Immature natural killer cell (primary cell): Measurements from ENCODE around the gene ATP6AP2. TPM values are rescaled to one million over a fixed set of nuclear protein-coding genes. Genes with fewer than 3 reads are reported as not detected.

ENCODE experiments used
- DNase-seq, 3 donors: peaks; one replicate each; pipeline ENCODE4 v3.0.0; 2022; ENCODE audit warnings: mixed read lengths in 1 of 3
- H3K27ac Mint-ChIP-seq, 6 donors: one replicate each; pipeline ENCODE4 v1.8.0; 2020; ENCODE audit warnings: mixed read lengths in 6 of 6, mild to moderate bottlenecking in 5 of 6, inconsistent platforms in 4 of 6, moderate library complexity in 3 of 6
- H3K27me3 Mint-ChIP-seq, 3 donors: one replicate each; pipeline ENCODE4 v1.8.0; 2020 to 2021; ENCODE audit warnings: low read depth in 3 of 3, mild to moderate bottlenecking in 3 of 3, mixed read lengths in 3 of 3, moderate library complexity in 3 of 3, inconsistent platforms in 1 of 3
- H3K36me3 Mint-ChIP-seq, 3 donors: one replicate each; pipeline ENCODE4 v1.8.0; 2020; ENCODE audit warnings: mixed read lengths in 3 of 3, inconsistent platforms in 2 of 3, mild to moderate bottlenecking in 2 of 3
- H3K4me1 Mint-ChIP-seq, 2 donors: one replicate each; pipeline ENCODE4 v1.8.0; 2020; ENCODE audit warnings: inconsistent platforms in 2 of 2, mild to moderate bottlenecking in 2 of 2, mixed read lengths in 2 of 2, moderate library complexity in 1 of 2
- H3K4me3 Mint-ChIP-seq, 5 donors: one replicate each; pipeline ENCODE4 v1.8.0; 2020; ENCODE audit warnings: mild to moderate bottlenecking in 5 of 5, mixed read lengths in 5 of 5, inconsistent platforms in 3 of 5, moderate library complexity in 3 of 5
- H3K9me3 Mint-ChIP-seq, 6 donors: one replicate each; pipeline ENCODE4 v1.8.0; 2020; ENCODE audit warnings: mild to moderate bottlenecking in 6 of 6, mixed read lengths in 6 of 6, inconsistent platforms in 4 of 6, moderate library complexity in 3 of 6
- polyA plus RNA-seq, 3 donors: library from polyadenylated mRNA; unstranded; fragments of 300-500 nt; fragmentation: Illumina TruSeq; gene quantifications; one replicate each; pipeline ENCODE4 v1.2.3, GENCODE V29; 2021

ATP6AP2 gene
- polyA plus RNA-seq, 3 donors from 2014 or later, result 212 to 252 (median 220) TPM

DNA sequence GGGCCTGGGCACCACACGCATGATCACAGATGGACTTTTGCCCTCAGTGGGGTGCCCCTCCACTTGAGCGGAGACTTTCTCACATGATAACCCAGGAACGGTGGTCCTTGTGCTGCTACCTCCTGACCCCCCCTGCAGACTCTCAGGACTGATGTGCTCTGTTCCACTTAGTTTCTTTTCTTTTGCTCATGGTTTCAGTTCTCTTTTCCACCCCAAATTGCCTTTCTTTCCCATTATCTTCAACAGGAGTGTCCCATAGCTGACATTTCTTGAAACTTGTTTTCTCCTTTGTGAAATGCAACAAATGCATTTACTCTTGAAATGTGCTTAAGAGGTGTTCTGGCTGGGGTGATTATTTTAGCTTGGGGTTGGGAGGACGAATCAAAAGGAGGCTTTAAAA lies 51.4 kb downstream of the ATP6AP2 start:
- H3K9me3 Mint-ChIP-seq, result no peaks in the 10 kb centered on the region
- H3K4me3 Mint-ChIP-seq, result no peak overlapping the region
- H3K4me1 Mint-ChIP-seq, result peaks cover 10 to 37% of the 10 kb centered on the region in 2 donors
- DNase-seq, result no peak
- peak overlapping the region in 1 of 6 donors; percentile 37 for H3K27ac Mint-ChIP-seq
- peaks cover 0 to 2% (median 0%) of the 10 kb centered on the region in 3 donors for H3K27me3 Mint-ChIP-seq
- peaks cover 4 to 77% (median 58%) of the 10 kb centered on the region in 3 donors for H3K36me3 Mint-ChIP-seq

DNA sequence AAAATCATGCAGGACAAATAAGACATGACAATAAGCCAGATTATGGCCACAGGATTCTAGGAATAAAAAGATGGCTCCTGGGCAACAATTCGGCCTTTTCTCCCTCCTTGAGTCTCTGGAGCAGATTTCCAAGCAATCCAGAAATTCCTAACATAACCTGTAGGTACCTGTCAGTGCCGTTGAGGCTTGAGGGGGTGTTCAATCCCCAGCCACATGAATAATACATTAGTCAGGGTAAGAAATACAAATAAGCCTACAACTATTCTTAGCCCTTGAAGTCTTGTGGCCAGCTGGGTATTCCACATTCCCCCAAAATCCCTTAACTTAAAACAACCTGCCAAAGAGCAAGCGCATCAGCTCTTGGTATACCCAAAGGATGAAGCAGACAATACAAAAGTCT lies 56.9 kb downstream of the ATP6AP2 start:
- DNase-seq, result no peak
- Mint-ChIP-seq H3K4me3 (no peak overlapping the region), H3K36me3 (peaks cover 0 to 78% (median 50%) of the 10 kb centered on the region in 3 donors), H3K27ac (no peak overlapping the region), H3K9me3 (no peaks in the 10 kb centered on the region), H3K4me1 (peaks cover 31 to 71% of the 10 kb centered on the region in 2 donors), H3K27me3 (peaks cover 0 to 4% (median 0%) of the 10 kb centered on the region in 3 donors)

DNA sequence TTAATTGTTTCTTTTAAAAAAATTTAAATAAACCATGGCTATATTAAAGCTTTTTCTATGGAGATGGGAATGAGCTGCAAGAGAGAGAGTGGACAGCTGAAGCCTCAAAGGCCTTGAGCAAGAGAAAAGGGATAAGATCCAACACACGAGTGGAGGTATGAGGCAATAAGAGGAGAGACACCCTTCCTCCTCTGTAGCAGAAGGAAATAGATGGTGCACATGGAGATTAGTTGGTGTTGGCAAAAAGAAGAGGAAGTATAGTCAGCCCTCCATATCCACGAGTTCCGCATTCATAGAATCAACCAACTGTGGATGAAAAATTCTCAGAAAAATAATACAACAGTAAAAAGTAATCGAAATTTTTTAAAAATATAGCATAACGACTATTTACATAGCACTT lies 63.4 kb downstream of the ATP6AP2 start:
- no peaks in the 10 kb centered on the region for H3K9me3 Mint-ChIP-seq
- peak overlapping the region; percentile 59 to 95 (median 92) for H3K4me3 Mint-ChIP-seq
- H3K27ac Mint-ChIP-seq, result peak overlapping the region; percentile 97 to 99 (median 99)
- H3K27me3 Mint-ChIP-seq, result peaks cover 14 to 23% (median 20%) of the 10 kb centered on the region in 3 donors
- peaks cover 0 to 22% (median 7%) of the 10 kb centered on the region in 3 donors for H3K36me3 Mint-ChIP-seq
- peaks cover 52 to 68% of the 10 kb centered on the region in 2 donors for H3K4me1 Mint-ChIP-seq
- DNase-seq, result no peak

DNA sequence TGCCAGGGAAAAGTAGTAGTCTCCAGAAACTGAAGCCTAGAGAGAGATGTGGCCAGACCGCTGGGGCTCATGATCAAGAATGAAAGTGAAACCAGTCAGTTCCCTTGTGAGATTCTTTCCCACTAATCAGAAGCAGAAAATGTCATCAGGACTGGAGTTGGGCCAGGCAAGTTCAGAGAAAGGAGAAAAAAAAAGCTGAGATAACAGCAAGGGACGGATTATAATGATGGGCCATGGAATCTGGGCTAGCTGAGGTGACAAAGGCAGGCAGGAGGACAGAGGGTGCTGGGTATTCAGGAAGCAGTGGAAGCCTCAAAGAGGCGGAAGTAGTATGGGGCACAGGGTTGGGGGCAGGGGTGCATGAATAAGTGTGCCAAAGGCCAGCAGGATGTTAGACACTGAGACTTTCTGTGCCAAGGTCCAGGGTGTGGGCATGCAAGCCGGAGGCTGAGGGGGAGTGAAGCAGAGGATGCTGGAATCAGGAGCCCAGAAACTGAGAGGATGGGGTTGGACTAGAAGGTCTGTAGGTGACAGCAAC lies 64.1 kb downstream of the ATP6AP2 start:
- Mint-ChIP-seq H3K9me3 (no peaks in the 10 kb centered on the region), H3K4me1 (peaks cover 47 to 61% of the 10 kb centered on the region in 2 donors), H3K36me3 (peaks cover 0 to 16% (median 7%) of the 10 kb centered on the region in 3 donors), H3K27ac (peak overlapping the region; percentile 97 to 99 (median 99)), H3K4me3 (peak overlapping the region; percentile 88 to 95 (median 94)), H3K27me3 (peaks cover 14 to 23% (median 18%) of the 10 kb centered on the region in 3 donors)
- DNase-seq, result peak; percentile 72 to 75 (median 75)

DNA sequence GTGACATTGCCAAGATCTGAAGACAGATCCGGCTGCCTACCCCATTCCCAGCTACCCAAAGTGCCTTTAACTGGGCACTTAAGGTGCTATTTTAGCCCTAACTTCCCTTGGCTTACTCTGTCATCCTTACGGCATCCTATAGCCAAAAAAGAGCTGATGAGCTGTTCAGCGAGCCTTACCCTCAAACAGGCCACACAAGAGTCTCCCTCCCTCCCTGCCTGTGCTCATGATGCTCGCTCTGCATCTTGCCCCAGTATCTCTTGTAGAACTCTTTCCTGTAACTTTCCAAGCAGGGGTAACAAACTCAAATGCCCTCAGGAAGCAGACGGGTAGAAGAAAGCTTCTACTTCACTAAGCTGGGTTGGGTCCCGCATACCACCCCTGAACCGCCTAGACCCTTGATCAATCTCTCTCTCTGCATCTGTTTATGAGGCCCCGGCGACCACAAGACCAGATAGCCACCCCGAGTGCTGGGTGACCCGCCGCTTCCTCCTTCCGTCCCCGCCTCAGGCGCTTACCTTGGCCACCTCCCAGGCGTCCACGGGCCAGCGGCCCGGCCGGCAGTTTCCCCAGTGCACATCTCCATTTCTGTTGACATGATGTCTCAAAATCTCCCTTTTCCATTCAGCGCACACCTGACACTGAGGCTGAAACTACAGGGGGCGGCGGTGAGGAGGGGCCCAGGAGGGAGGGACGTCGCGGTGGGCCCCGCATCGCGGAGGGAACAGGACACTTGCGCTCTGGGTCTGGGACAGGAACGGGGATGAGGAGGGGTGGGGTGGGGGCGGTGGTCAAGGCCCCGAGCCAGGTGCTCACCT lies 65.9 kb downstream of the ATP6AP2 start:
- H3K9me3 Mint-ChIP-seq, result no peaks in the 10 kb centered on the region
- H3K36me3 Mint-ChIP-seq, result peaks cover 0 to 14% (median 9%) of the 10 kb centered on the region in 3 donors
- peaks cover 14 to 23% (median 18%) of the 10 kb centered on the region in 3 donors for H3K27me3 Mint-ChIP-seq
- H3K4me3 Mint-ChIP-seq, result peak overlapping the region; percentile 89 to 98 (median 96)
- peak overlapping the region; percentile 86 to 99 (median 96) for H3K27ac Mint-ChIP-seq
- H3K4me1 Mint-ChIP-seq, result peaks cover 46 to 62% of the 10 kb centered on the region in 2 donors
- peak; percentile 36 to 57 (median 52) for DNase-seq

DNA sequence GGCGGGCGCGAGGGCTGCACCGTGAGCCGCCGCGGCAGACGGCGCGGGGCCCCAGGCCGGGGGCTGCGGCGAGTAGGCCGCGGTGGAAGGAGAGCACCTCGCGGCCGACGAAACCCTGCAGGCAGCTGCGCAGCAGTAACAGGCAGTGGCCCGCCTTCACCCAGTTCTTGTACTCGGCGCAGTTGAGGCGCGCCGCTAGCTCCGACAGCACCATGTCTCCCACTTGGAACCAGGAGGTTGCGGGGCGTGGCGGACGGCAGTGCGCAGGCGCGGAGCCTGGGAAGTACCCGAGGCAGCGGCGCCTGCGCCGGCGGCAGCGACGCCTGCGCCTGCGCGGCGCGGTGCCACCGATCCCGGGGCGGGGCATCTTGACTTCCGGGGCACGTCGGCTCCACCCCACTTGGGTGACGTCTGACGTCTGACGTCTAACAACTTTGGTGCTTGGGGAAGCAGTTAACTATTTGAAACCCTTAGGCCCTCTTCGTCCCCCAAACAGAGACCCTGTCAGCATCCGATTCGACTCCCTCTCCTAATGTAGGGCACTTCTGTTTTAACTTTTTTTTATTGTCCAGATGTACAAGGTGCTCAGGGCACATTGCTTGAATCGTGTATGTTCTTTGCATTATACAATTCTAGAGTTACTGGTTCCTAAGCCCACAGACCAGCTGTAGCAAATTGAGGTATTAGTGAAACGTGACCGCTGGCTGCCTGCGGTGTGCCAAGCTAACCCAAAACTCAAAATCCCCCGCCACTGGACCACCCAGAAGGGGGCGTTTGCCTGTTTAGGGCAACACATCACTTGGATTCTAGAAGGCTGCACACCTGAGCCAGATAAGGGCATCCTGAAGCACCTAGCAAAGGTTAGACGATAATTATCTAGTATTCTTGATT lies 66.8 kb downstream of the ATP6AP2 start, which contains the start of gene CXorf38:
Gene CXorf38 (minus strand): TSS at position 255 of the 891 bp plus-strand sequence. CDS start 41 bp downstream, at position 214.
- peaks cover 0 to 8% (median 7%) of the 10 kb centered on the region in 3 donors for H3K36me3 Mint-ChIP-seq
- peaks cover 38 to 57% of the 10 kb centered on the region in 2 donors for H3K4me1 Mint-ChIP-seq
- no peaks in the 10 kb centered on the region for H3K9me3 Mint-ChIP-seq
- peak within 1 kb of the TSS; percentile 89 to 98 (median 96) for H3K4me3 Mint-ChIP-seq
- peak within 1 kb of the TSS; percentile 92 to 99 (median 98) for H3K27ac Mint-ChIP-seq
- peaks cover 14 to 23% (median 18%) of the 10 kb centered on the region in 3 donors for H3K27me3 Mint-ChIP-seq
- peak; percentile 94 to 98 (median 97) for DNase-seq

DNA sequence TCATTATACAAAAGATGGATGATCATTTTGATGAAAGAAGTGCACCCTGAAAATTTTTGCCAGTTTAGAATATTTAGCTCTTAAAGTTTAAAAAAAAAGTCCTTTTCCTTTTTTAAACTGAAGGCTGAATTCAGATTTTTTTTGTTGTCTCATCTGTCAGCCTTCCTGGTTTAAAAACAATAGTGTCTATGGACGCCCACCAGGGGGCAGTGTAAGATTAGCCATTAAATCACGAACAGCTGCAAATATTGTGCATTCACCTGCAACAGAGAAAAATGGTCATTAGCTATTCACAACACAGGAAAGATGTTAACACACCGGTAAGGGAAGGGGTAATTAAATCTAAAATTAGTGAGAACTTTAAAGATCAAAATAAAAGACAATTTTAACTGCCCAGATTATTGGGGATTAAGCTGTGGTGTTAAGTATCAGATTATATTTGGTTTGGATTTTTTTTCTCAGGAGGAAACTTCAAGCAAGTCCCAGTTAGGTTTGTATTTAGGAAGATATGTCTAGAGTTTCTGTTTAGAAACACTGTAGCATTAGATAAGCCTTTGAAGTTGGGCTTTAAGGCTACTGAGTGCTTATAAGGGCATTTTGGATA lies 71.0 kb downstream of the ATP6AP2 start:
- peaks cover 6 to 7% (median 7%) of the 10 kb centered on the region in 3 donors for H3K27me3 Mint-ChIP-seq
- H3K4me3 Mint-ChIP-seq, result no peak overlapping the region
- no peaks in the 10 kb centered on the region for H3K9me3 Mint-ChIP-seq
- peaks cover 4 to 28% (median 27%) of the 10 kb centered on the region in 3 donors for H3K36me3 Mint-ChIP-seq
- H3K27ac Mint-ChIP-seq, result peak overlapping the region; percentile 9 to 81 (median 23)
- DNase-seq, result peak; percentile 72 to 77 (median 72)
- peaks cover 7 to 21% of the 10 kb centered on the region in 2 donors for H3K4me1 Mint-ChIP-seq

DNA sequence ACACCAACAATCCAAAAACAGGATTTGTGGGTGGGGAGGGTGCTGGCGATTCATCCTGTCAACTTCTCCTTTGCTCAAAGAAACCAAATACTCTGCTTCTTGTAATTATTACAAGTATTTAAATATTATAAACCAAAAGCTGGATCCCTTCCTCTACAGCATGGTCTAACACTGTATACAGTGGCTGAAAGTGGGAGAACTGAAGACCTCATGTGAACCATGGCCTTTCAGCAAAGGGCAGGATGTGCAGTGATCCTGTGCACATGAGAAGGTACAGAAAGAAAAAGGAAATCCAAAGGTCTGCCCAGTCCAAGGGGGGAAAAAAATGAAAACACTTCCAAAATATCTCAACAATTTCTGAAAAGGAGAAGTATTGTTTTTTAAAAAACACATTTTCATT lies 71.9 kb downstream of the ATP6AP2 start:
- DNase-seq, result no peak
- Mint-ChIP-seq H3K27me3 (peaks cover 1 to 3% (median 2%) of the 10 kb centered on the region in 3 donors), H3K4me1 (peaks cover 5 to 16% of the 10 kb centered on the region in 2 donors), H3K9me3 (no peaks in the 10 kb centered on the region), H3K4me3 (no peak overlapping the region), H3K36me3 (peaks cover 4 to 34% (median 27%) of the 10 kb centered on the region in 3 donors), H3K27ac (peak overlapping the region in 1 of 6 donors; percentile 46)

DNA sequence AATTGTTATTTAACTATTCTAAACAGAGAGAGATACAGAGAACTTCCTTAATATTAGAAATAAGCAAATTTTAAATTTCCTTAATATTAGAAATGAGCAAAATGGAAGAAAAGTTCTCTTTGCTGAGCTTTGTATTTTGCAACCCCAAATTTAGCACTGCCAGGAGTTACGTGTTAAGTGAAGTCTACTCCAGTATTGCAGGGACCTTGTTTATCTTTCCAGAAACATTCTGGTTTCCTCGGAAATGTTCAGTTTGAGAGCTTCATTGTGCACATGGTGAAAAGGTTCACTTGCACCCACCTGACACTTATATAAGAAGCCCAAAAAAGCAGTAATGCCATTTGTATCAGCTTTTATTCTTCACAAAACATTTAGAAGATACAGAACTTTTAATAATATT lies 72.8 kb downstream of the ATP6AP2 start:
- DNase-seq, result no peak
- no peak overlapping the region for H3K27ac Mint-ChIP-seq
- peaks cover 4 to 34% (median 27%) of the 10 kb centered on the region in 3 donors for H3K36me3 Mint-ChIP-seq
- H3K27me3 Mint-ChIP-seq, result no peaks in the 10 kb centered on the region
- H3K9me3 Mint-ChIP-seq, result no peaks in the 10 kb centered on the region
- no peak overlapping the region for H3K4me3 Mint-ChIP-seq
- H3K4me1 Mint-ChIP-seq, result peaks cover 1 to 7% of the 10 kb centered on the region in 2 donors

Other genes with a start within 250 kb of the ATP6AP2 start
- not detected for gene MPC1L, start 42.5 kb downstream of the ATP6AP2 start, polyA plus RNA-seq
- gene CXorf38, start 66.6 kb downstream of the ATP6AP2 start, polyA plus RNA-seq, result 10 to 100 TPM; 21.3 to 53.7 (median 51.3) TPM
- gene MED14, start 154.6 kb downstream of the ATP6AP2 start, polyA plus RNA-seq, result 10 to 100 TPM in 1 of 3 donors, 1 to 10 TPM in 2; 5.1 to 15.9 (median 7.1) TPM